Mesenchymal stem cell (in vitro differentiated cells and primary cell): ENCODE results near the gene GPRIN2.

Source experiments
- DNase-seq: peaks from one replicate; pipeline ENCODE4 v3.0.0-alpha.2; 2013
- H2AFZ ChIP-seq: one replicate; pipeline ENCODE4 v1.6.1; 2013; ENCODE audit warnings: low read depth, mild to moderate bottlenecking, control low read depth, inconsistent platforms, low read length, moderate library complexity
- H2AK5ac ChIP-seq: 2 replicates; pipeline ENCODE4 v1.6.1; 2013; ENCODE audit warnings: low read length, moderate library complexity, mild to moderate bottlenecking, inconsistent platforms; ENCODE audit not compliant: severe bottlenecking
- H2BK120ac ChIP-seq: one replicate; pipeline ENCODE4 v1.6.1; 2013; ENCODE audit warnings: low read depth, mild to moderate bottlenecking, inconsistent platforms, low read length, moderate library complexity
- H2BK12ac ChIP-seq, 2 experiments: one replicate each; pipeline ENCODE4 v1.6.1; 2013; ENCODE audit warnings: inconsistent platforms in 2 of 2, low read length in 2 of 2, mild to moderate bottlenecking in 2 of 2, moderate library complexity in 2 of 2, control low read depth in 1 of 2
- H2BK15ac ChIP-seq: one replicate; pipeline ENCODE4 v1.6.1; 2013; ENCODE audit warnings: mild to moderate bottlenecking, low read depth, inconsistent platforms; ENCODE audit not compliant: poor library complexity, severe bottlenecking
- H2BK5ac ChIP-seq: 2 replicates; pipeline ENCODE4 v1.6.1; 2013; ENCODE audit warnings: low read depth, mild to moderate bottlenecking, low read length, control low read depth, inconsistent platforms; ENCODE audit not compliant: poor library complexity, severe bottlenecking
- H3K14ac ChIP-seq, 2 experiments: one replicate each; pipeline ENCODE4 v1.6.1; 2013; ENCODE audit warnings: inconsistent platforms in 2 of 2, low read length in 2 of 2, control low read depth in 1 of 2, mild to moderate bottlenecking in 1 of 2, moderate library complexity in 1 of 2
- H3K18ac ChIP-seq, 2 experiments: one replicate each; pipeline ENCODE4 v1.6.1; 2013; ENCODE audit warnings: inconsistent platforms in 2 of 2, low read length in 2 of 2, control low read depth in 1 of 2, low read depth in 1 of 2, mild to moderate bottlenecking in 1 of 2
- H3K23ac ChIP-seq, 2 experiments: one replicate each; pipeline ENCODE4 v1.6.1; 2013; ENCODE audit warnings: inconsistent platforms in 2 of 2, low read length in 2 of 2, mild to moderate bottlenecking in 2 of 2, moderate library complexity in 2 of 2, control low read depth in 1 of 2
- H3K27ac ChIP-seq: 2 replicates; pipeline ENCODE4 v1.5.1; 2013; ENCODE audit warnings: mild to moderate bottlenecking, moderate library complexity, low read length, control low read depth, inconsistent platforms; ENCODE audit not compliant: poor library complexity, severe bottlenecking
- H3K27me3 ChIP-seq, 2 experiments: 2 replicates each; pipeline versions ENCODE4 v1.6.1 to v1.7.0; 2013; ENCODE audit warnings: low read length in 2 of 2, mild to moderate bottlenecking in 2 of 2, moderate library complexity in 2 of 2, control low read depth in 1 of 2, inconsistent platforms in 1 of 2; ENCODE audit not compliant: control insufficient read depth in 1 of 2, insufficient read depth in 1 of 2
- H3K36me3 ChIP-seq, 2 experiments: 2 replicates each; pipeline versions ENCODE4 v1.6.1 to v1.7.0; 2013; ENCODE audit warnings: low read length in 2 of 2, control low read depth in 1 of 2, inconsistent platforms in 1 of 2, low read depth in 1 of 2, mild to moderate bottlenecking in 1 of 2; ENCODE audit not compliant: insufficient read depth in 2 of 2, control insufficient read depth in 1 of 2
- H3K4ac ChIP-seq, 2 experiments: one replicate each; pipeline ENCODE4 v1.6.1; 2013; ENCODE audit warnings: inconsistent platforms in 2 of 2, low read length in 2 of 2, mild to moderate bottlenecking in 2 of 2, moderate library complexity in 2 of 2, control low read depth in 1 of 2, low read depth in 1 of 2
- H3K4me1 ChIP-seq: 2 replicates; pipeline ENCODE4 v1.6.1; 2013; ENCODE audit warnings: low read depth, low read length, control low read depth; ENCODE audit not compliant: control insufficient read depth, insufficient read depth
- H3K4me2 ChIP-seq: 2 replicates; pipeline ENCODE4 v1.6.1; 2013; ENCODE audit warnings: low read length, mild to moderate bottlenecking, inconsistent platforms; ENCODE audit not compliant: poor library complexity, severe bottlenecking
- H3K4me3 ChIP-seq, 2 experiments: 2 replicates each; pipeline versions ENCODE4 v1.5.1 to v1.7.0; 2013; ENCODE audit warnings: low read length in 2 of 2, mild to moderate bottlenecking in 2 of 2, control low read depth in 1 of 2, low read depth in 1 of 2; ENCODE audit not compliant: insufficient read depth in 1 of 2
- H3K79me1 ChIP-seq: replicated peaks from 2 replicates; pipeline ENCODE4 v1.6.1; 2013; ENCODE audit warnings: mild to moderate bottlenecking, control low read depth, low read length, inconsistent platforms; ENCODE audit not compliant: poor library complexity, severe bottlenecking
- H3K9ac ChIP-seq: 2 replicates; pipeline ENCODE4 v1.7.0; 2013; ENCODE audit warnings: mild to moderate bottlenecking, low read length, moderate library complexity
- H3K9me3 ChIP-seq: 2 replicates; pipeline ENCODE4 v1.7.0; 2013; ENCODE audit warnings: mild to moderate bottlenecking, low read length; ENCODE audit not compliant: control insufficient read depth
- H4K8ac ChIP-seq: one replicate; pipeline ENCODE4 v1.6.1; 2013; ENCODE audit warnings: inconsistent platforms, mild to moderate bottlenecking, low read length, moderate library complexity
- H4K91ac ChIP-seq: one replicate; pipeline ENCODE4 v1.6.1; 2013; ENCODE audit warnings: mild to moderate bottlenecking, low read length, inconsistent platforms
- whole genome bisulfite sequencing: methylation state at CpG from one replicate; pipeline ENCODE4 v1.1.7; 2013; ENCODE audit warnings: mixed read lengths; 5-methylcytosine and 5-hydroxymethylcytosine counted together

The GPRIN2 gene

DNA sequence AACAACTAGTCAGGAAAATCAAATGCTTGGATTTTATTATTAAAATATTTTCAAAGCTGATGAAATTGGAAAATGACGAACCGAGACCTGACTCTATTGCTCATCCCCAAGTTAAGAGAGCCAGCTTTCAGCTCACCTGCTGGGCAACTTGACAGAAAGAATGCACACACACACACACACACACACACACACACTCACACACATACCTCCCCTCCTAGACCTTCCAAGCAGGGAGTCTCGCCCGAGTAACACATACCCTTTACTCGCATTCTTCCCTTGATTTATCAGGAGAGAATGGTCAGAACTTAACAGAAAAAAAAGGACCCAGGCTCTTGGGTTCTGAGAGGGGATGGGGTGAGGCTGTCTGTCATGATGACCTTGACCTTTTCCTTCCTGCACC, 19.1 kb downstream of the GPRIN2 start:
- H3K9me3 ChIP-seq, result no peaks in the 10 kb centered on the region
- H3K23ac ChIP-seq, result no peak overlapping the region
- no peak overlapping the region for H3K18ac ChIP-seq
- H3K4me3 ChIP-seq, result no peak overlapping the region
- no peak overlapping the region for H3K9ac ChIP-seq
- DNase-seq, result no peak
- H2BK120ac ChIP-seq, result no peak overlapping the region
- H4K8ac ChIP-seq, result no peak overlapping the region
- H3K4ac ChIP-seq, result no peak overlapping the region
- no peaks in the 10 kb centered on the region for H3K36me3 ChIP-seq
- no peak overlapping the region for H2AFZ ChIP-seq
- H3K4me2 ChIP-seq, result no peak overlapping the region
- H2BK5ac ChIP-seq, result no peak overlapping the region
- H3K27ac ChIP-seq, result no peak overlapping the region
- no peak overlapping the region for H4K91ac ChIP-seq
- peak overlapping the region; percentile 6 for H2AK5ac ChIP-seq
- no peak overlapping the region for H2BK15ac ChIP-seq
- WGBS, result 92% methylated on average over 3 of the region's 5 CpGs
- peaks cover 26% of the 10 kb centered on the region for H3K4me1 ChIP-seq
- no peak overlapping the region for H2BK12ac ChIP-seq
- H3K27me3 ChIP-seq, result peaks cover 0 to 67% of the 10 kb centered on the region in 2 experiments
- no peak overlapping the region for H3K14ac ChIP-seq
- no peaks in the 10 kb centered on the region for H3K79me1 ChIP-seq

GRCh38 chr10:46536781-46537180, 19.7 kb downstream of the GPRIN2 start:
- no peak for DNase-seq
- Histone ChIP-seq H2AK5ac (peak overlapping the region; percentile 4), H4K8ac (no peak overlapping the region), H3K9me3 (no peaks in the 10 kb centered on the region), H2AFZ (no peak overlapping the region), H3K36me3 (no peaks in the 10 kb centered on the region), H3K23ac (no peak overlapping the region), H3K27me3 (peaks cover 0 to 62% of the 10 kb centered on the region in 2 experiments), H3K18ac (no peak overlapping the region), H3K4me2 (no peak overlapping the region), H3K4me1 (peaks cover 23% of the 10 kb centered on the region), H2BK12ac (no peak overlapping the region), H3K9ac (no peak overlapping the region), H2BK15ac (no peak overlapping the region), H3K4me3 (no peak overlapping the region), H3K79me1 (no peaks in the 10 kb centered on the region), H3K14ac (peak overlapping the region in 1 of 2 experiments; percentile 46), H4K91ac (no peak overlapping the region), H3K4ac (no peak overlapping the region), H3K27ac (no peak overlapping the region), H2BK5ac (no peak overlapping the region), H2BK120ac (no peak overlapping the region)
- WGBS, result 76% methylated on average over 5 of the region's 5 CpGs

GRCh38 chr10:46536171-46536570, 20.3 kb downstream of the GPRIN2 start:
- WGBS, result 87% methylated on average over 6 of the region's 6 CpGs
- no peak for DNase-seq
- Histone ChIP-seq H3K18ac (no peak overlapping the region), H3K4ac (no peak overlapping the region), H3K23ac (no peak overlapping the region), H3K14ac (no peak overlapping the region), H2BK12ac (no peak overlapping the region), H3K9ac (no peak overlapping the region), H3K27ac (no peak overlapping the region), H3K4me3 (no peak overlapping the region), H2AFZ (no peak overlapping the region), H3K4me1 (peaks cover 22% of the 10 kb centered on the region), H3K27me3 (peaks cover 0 to 63% of the 10 kb centered on the region in 2 experiments), H2BK120ac (no peak overlapping the region), H4K8ac (no peak overlapping the region), H2AK5ac (peak overlapping the region; percentile 18), H3K36me3 (no peaks in the 10 kb centered on the region), H3K4me2 (no peak overlapping the region), H2BK5ac (no peak overlapping the region), H4K91ac (no peak overlapping the region), H2BK15ac (no peak overlapping the region), H3K9me3 (no peaks in the 10 kb centered on the region), H3K79me1 (no peaks in the 10 kb centered on the region)

- no peak overlapping the region for H4K91ac ChIP-seq
- no peak overlapping the region for H2BK12ac ChIP-seq
- H2BK15ac ChIP-seq, result no peak overlapping the region
- H3K4me2 ChIP-seq, result no peak overlapping the region
- no peak overlapping the region for H3K4me3 ChIP-seq
- H2BK5ac ChIP-seq, result no peak overlapping the region
- peaks cover 11% of the 10 kb centered on the region for H3K4me1 ChIP-seq
- H2AFZ ChIP-seq, result no peak overlapping the region
- no peak overlapping the region for H3K4ac ChIP-seq
- peak overlapping the region in 1 of 2 experiments; percentile 0 for H3K14ac ChIP-seq
- H3K18ac ChIP-seq, result no peak overlapping the region
- 71% methylated on average over 6 of the region's 6 CpGs for WGBS
- DNase-seq, result no peak
- no peak overlapping the region for H3K23ac ChIP-seq
- H3K79me1 ChIP-seq, result no peaks in the 10 kb centered on the region
- H3K9ac ChIP-seq, result no peak overlapping the region
- no peaks in the 10 kb centered on the region for H3K9me3 ChIP-seq
- H3K36me3 ChIP-seq, result no peaks in the 10 kb centered on the region
- peaks cover 0 to 57% of the 10 kb centered on the region in 2 experiments for H3K27me3 ChIP-seq
- no peak overlapping the region for H2BK120ac ChIP-seq
- H2AK5ac ChIP-seq, result no peak overlapping the region
- no peak overlapping the region for H3K27ac ChIP-seq
- no peak overlapping the region for H4K8ac ChIP-seq
Measured at GRCh38 chr10:46534828-46535524, 21.5 kb downstream of the GPRIN2 start.
